Mesenchymal stem cell (in vitro differentiated cells and primary cell): ENCODE results near the gene DNAJC9.

Experiments used
- DNase-seq: peaks from one replicate; pipeline ENCODE4 v3.0.0-alpha.2; 2013
- H2AFZ ChIP-seq: one replicate; pipeline ENCODE4 v1.6.1; 2013; ENCODE audit warnings: low read depth, mild to moderate bottlenecking, control low read depth, inconsistent platforms, low read length, moderate library complexity
- H2AK5ac ChIP-seq: 2 replicates; pipeline ENCODE4 v1.6.1; 2013; ENCODE audit warnings: low read length, moderate library complexity, mild to moderate bottlenecking, inconsistent platforms; ENCODE audit not compliant: severe bottlenecking
- H2BK120ac ChIP-seq: one replicate; pipeline ENCODE4 v1.6.1; 2013; ENCODE audit warnings: low read depth, mild to moderate bottlenecking, inconsistent platforms, low read length, moderate library complexity
- H2BK12ac ChIP-seq, 2 experiments: one replicate each; pipeline ENCODE4 v1.6.1; 2013; ENCODE audit warnings: inconsistent platforms in 2 of 2, low read length in 2 of 2, mild to moderate bottlenecking in 2 of 2, moderate library complexity in 2 of 2, control low read depth in 1 of 2
- H2BK15ac ChIP-seq: one replicate; pipeline ENCODE4 v1.6.1; 2013; ENCODE audit warnings: mild to moderate bottlenecking, low read depth, inconsistent platforms; ENCODE audit not compliant: poor library complexity, severe bottlenecking
- H2BK5ac ChIP-seq: 2 replicates; pipeline ENCODE4 v1.6.1; 2013; ENCODE audit warnings: low read depth, mild to moderate bottlenecking, low read length, control low read depth, inconsistent platforms; ENCODE audit not compliant: poor library complexity, severe bottlenecking
- H3K14ac ChIP-seq, 2 experiments: one replicate each; pipeline ENCODE4 v1.6.1; 2013; ENCODE audit warnings: inconsistent platforms in 2 of 2, low read length in 2 of 2, control low read depth in 1 of 2, mild to moderate bottlenecking in 1 of 2, moderate library complexity in 1 of 2
- H3K18ac ChIP-seq, 2 experiments: one replicate each; pipeline ENCODE4 v1.6.1; 2013; ENCODE audit warnings: inconsistent platforms in 2 of 2, low read length in 2 of 2, control low read depth in 1 of 2, low read depth in 1 of 2, mild to moderate bottlenecking in 1 of 2
- H3K23ac ChIP-seq, 2 experiments: one replicate each; pipeline ENCODE4 v1.6.1; 2013; ENCODE audit warnings: inconsistent platforms in 2 of 2, low read length in 2 of 2, mild to moderate bottlenecking in 2 of 2, moderate library complexity in 2 of 2, control low read depth in 1 of 2
- H3K27ac ChIP-seq: 2 replicates; pipeline ENCODE4 v1.5.1; 2013; ENCODE audit warnings: mild to moderate bottlenecking, moderate library complexity, low read length, control low read depth, inconsistent platforms; ENCODE audit not compliant: poor library complexity, severe bottlenecking
- H3K27me3 ChIP-seq, 2 experiments: 2 replicates each; pipeline versions ENCODE4 v1.6.1 to v1.7.0; 2013; ENCODE audit warnings: low read length in 2 of 2, mild to moderate bottlenecking in 2 of 2, moderate library complexity in 2 of 2, control low read depth in 1 of 2, inconsistent platforms in 1 of 2; ENCODE audit not compliant: control insufficient read depth in 1 of 2, insufficient read depth in 1 of 2
- H3K36me3 ChIP-seq, 2 experiments: 2 replicates each; pipeline versions ENCODE4 v1.6.1 to v1.7.0; 2013; ENCODE audit warnings: low read length in 2 of 2, control low read depth in 1 of 2, inconsistent platforms in 1 of 2, low read depth in 1 of 2, mild to moderate bottlenecking in 1 of 2; ENCODE audit not compliant: insufficient read depth in 2 of 2, control insufficient read depth in 1 of 2
- H3K4ac ChIP-seq, 2 experiments: one replicate each; pipeline ENCODE4 v1.6.1; 2013; ENCODE audit warnings: inconsistent platforms in 2 of 2, low read length in 2 of 2, mild to moderate bottlenecking in 2 of 2, moderate library complexity in 2 of 2, control low read depth in 1 of 2, low read depth in 1 of 2
- H3K4me1 ChIP-seq: 2 replicates; pipeline ENCODE4 v1.6.1; 2013; ENCODE audit warnings: low read depth, low read length, control low read depth; ENCODE audit not compliant: control insufficient read depth, insufficient read depth
- H3K4me2 ChIP-seq: 2 replicates; pipeline ENCODE4 v1.6.1; 2013; ENCODE audit warnings: low read length, mild to moderate bottlenecking, inconsistent platforms; ENCODE audit not compliant: poor library complexity, severe bottlenecking
- H3K4me3 ChIP-seq, 2 experiments: 2 replicates each; pipeline versions ENCODE4 v1.5.1 to v1.7.0; 2013; ENCODE audit warnings: low read length in 2 of 2, mild to moderate bottlenecking in 2 of 2, control low read depth in 1 of 2, low read depth in 1 of 2; ENCODE audit not compliant: insufficient read depth in 1 of 2
- H3K79me1 ChIP-seq: replicated peaks from 2 replicates; pipeline ENCODE4 v1.6.1; 2013; ENCODE audit warnings: mild to moderate bottlenecking, control low read depth, low read length, inconsistent platforms; ENCODE audit not compliant: poor library complexity, severe bottlenecking
- H3K9ac ChIP-seq: 2 replicates; pipeline ENCODE4 v1.7.0; 2013; ENCODE audit warnings: mild to moderate bottlenecking, low read length, moderate library complexity
- H3K9me3 ChIP-seq: 2 replicates; pipeline ENCODE4 v1.7.0; 2013; ENCODE audit warnings: mild to moderate bottlenecking, low read length; ENCODE audit not compliant: control insufficient read depth
- H4K8ac ChIP-seq: one replicate; pipeline ENCODE4 v1.6.1; 2013; ENCODE audit warnings: inconsistent platforms, mild to moderate bottlenecking, low read length, moderate library complexity
- H4K91ac ChIP-seq: one replicate; pipeline ENCODE4 v1.6.1; 2013; ENCODE audit warnings: mild to moderate bottlenecking, low read length, inconsistent platforms
- WGBS: methylation state at CpG from one replicate; pipeline ENCODE4 v1.1.7; 2013; ENCODE audit warnings: mixed read lengths; 5-methylcytosine and 5-hydroxymethylcytosine counted together

DNAJC9 gene

DNA sequence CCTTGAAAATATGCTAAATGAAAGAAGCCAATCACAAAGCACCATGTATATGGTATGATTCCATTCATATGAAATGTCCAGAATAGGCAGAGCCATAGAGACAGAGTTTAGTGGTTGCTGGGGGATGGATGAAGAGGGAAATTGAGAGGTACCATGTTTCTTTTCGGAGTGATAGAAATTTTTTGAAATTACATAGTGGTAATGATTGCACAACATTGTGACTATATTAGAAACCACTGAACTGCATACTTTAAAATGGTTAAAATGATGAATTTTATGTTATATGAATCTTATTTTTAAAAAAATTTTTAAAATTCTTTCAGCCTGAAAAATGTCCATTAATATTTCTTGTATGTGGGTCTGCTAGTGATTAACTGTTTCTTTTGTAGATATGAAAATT lies 26.1 kb downstream of the DNAJC9 start:
- 100% methylated on average over 1 of the region's 1 CpG for WGBS
- Histone ChIP-seq H2BK120ac (no peak overlapping the region), H3K36me3 (peaks cover 3 to 33% of the 10 kb centered on the region in 2 experiments), H2BK5ac (no peak overlapping the region), H3K14ac (no peak overlapping the region), H2BK15ac (no peak overlapping the region), H3K4me2 (no peak overlapping the region), H4K91ac (no peak overlapping the region), H3K23ac (no peak overlapping the region), H4K8ac (no peak overlapping the region), H3K4me3 (no peak overlapping the region), H3K18ac (no peak overlapping the region), H3K9me3 (no peaks in the 10 kb centered on the region), H3K4me1 (no peaks in the 10 kb centered on the region), H3K27me3 (no peaks in the 10 kb centered on the region), H3K27ac (no peak overlapping the region), H2AFZ (no peak overlapping the region), H3K4ac (no peak overlapping the region), H2BK12ac (no peak overlapping the region), H3K79me1 (peaks cover 4% of the 10 kb centered on the region), H3K9ac (no peak overlapping the region), H2AK5ac (no peak overlapping the region)
- DNase-seq, result no peak

DNA sequence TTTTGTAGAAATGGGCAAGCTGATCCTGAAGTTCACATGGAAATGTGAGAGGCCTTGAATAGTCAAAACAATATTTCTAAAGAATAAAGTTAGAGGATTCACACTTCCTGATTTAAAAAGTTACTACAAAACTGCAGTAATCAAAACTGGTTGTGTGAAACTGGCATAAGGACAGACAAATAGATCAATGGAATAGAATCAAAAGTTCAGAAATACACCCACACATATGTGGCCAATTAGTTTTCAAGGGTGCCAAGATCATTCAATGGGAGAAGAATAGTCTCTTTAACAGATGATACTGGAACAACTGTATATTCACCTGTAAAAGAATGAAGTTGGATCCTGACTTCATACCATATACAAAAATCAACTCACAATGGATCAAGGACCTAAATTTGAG lies 27.7 kb downstream of the DNAJC9 start:
- Histone ChIP-seq H3K79me1 (peaks cover 7% of the 10 kb centered on the region), H3K18ac (no peak overlapping the region), H4K8ac (no peak overlapping the region), H2BK120ac (no peak overlapping the region), H3K9ac (no peak overlapping the region), H2BK12ac (no peak overlapping the region), H3K27ac (no peak overlapping the region), H3K4me2 (no peak overlapping the region), H3K4ac (no peak overlapping the region), H2AK5ac (no peak overlapping the region), H3K4me3 (no peak overlapping the region), H2BK5ac (no peak overlapping the region), H3K14ac (no peak overlapping the region), H3K27me3 (no peaks in the 10 kb centered on the region), H2AFZ (no peak overlapping the region), H4K91ac (no peak overlapping the region), H3K4me1 (no peaks in the 10 kb centered on the region), H3K23ac (no peak overlapping the region), H3K36me3 (peaks cover 3 to 33% of the 10 kb centered on the region in 2 experiments), H2BK15ac (no peak overlapping the region), H3K9me3 (no peaks in the 10 kb centered on the region)
- DNase-seq, result no peak

GRCh38 chr10:73218431-73219191 lies 28.4 kb downstream of the DNAJC9 start:
- WGBS, result 84% methylated on average over 2 of the region's 2 CpGs

DNA sequence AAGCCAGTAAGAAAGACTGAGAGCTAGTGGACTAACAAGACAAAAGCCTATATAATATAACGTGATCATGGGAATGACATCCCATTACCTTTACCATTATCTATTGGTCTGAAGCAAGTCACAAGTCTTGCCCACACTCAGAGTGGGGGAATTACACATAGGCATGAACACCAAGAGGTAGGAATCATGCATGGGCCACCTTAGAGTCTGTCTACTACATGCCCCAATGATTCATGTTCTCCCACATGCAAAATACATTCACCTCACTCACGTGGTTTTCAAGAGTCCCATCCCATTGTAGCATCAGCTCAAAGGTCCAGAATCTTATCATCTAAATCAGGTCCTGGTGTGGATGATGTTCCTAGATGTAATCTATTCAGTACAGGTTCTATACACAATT lies 29.4 kb downstream of the DNAJC9 start:
- Histone ChIP-seq H3K9me3 (no peaks in the 10 kb centered on the region), H3K23ac (no peak overlapping the region), H3K4me1 (peaks cover 1% of the 10 kb centered on the region), H3K27me3 (no peaks in the 10 kb centered on the region), H4K8ac (no peak overlapping the region), H3K4me3 (no peak overlapping the region), H2AFZ (no peak overlapping the region), H3K9ac (no peak overlapping the region), H2BK15ac (no peak overlapping the region), H3K4ac (no peak overlapping the region), H3K36me3 (peaks cover 6 to 29% of the 10 kb centered on the region in 2 experiments), H4K91ac (no peak overlapping the region), H2BK12ac (no peak overlapping the region), H3K4me2 (no peak overlapping the region), H3K18ac (no peak overlapping the region), H2BK120ac (no peak overlapping the region), H3K27ac (no peak overlapping the region), H3K79me1 (peaks cover 7% of the 10 kb centered on the region), H2AK5ac (no peak overlapping the region), H3K14ac (no peak overlapping the region), H2BK5ac (no peak overlapping the region)
- WGBS, result 100% methylated on average over 1 of the region's 2 CpGs
- DNase-seq, result no peak

More at GRCh38 chr10:73218431-73219191, 28.4 kb downstream of the DNAJC9 start:
- Histone ChIP-seq H3K4ac (no peak overlapping the region), H3K18ac (no peak overlapping the region), H2BK12ac (no peak overlapping the region), H4K8ac (no peak overlapping the region), H3K4me2 (no peak overlapping the region), H2AFZ (no peak overlapping the region), H3K23ac (no peak overlapping the region), H3K27me3 (no peaks in the 10 kb centered on the region), H3K27ac (no peak overlapping the region), H4K91ac (no peak overlapping the region), H2BK120ac (no peak overlapping the region), H3K4me1 (no peaks in the 10 kb centered on the region), H2BK5ac (no peak overlapping the region), H2BK15ac (no peak overlapping the region), H3K79me1 (peaks cover 7% of the 10 kb centered on the region), H3K9me3 (no peaks in the 10 kb centered on the region), H2AK5ac (no peak overlapping the region), H3K9ac (no peak overlapping the region), H3K36me3 (peaks cover 3 to 29% of the 10 kb centered on the region in 2 experiments), H3K4me3 (no peak overlapping the region), H3K14ac (no peak overlapping the region)
- DNase-seq, result peak; percentile 40
